Measurements from ENCODE around the gene MLH3. TPM values are rescaled to one million over a fixed set of nuclear protein-coding genes. Genes with fewer than 3 reads are reported as not detected.

Gene MLH3
- total and polyA plus RNA-seq, 2 donors (not counting 3 experiments of a cell fraction or from before 2014, with no cell fraction given) = 4.8 to 16.5 TPM

DNA sequence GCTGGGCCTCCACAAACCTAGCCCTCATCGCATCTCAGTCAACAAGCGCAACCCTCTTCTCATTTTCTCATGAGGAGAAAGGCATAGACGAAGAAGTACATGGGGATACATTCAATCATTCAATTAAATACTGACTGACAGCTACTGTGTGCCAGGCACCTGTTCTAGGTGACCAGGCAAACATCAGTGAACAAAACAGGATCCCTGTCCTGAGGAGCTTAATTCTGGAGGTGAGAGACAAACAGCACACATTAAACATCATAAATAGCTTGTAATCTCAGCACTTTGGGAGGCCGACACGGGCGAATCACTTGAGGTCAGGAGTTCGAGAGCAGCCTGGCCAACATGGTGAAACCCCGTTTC, 12.9 kb upstream of the MLH3 start:
- CTCF ChIA-PET = interaction anchor here (0.6 to 2.3 kb wide), 14 partner anchors 8 to 203 kb away, joined by 3 to 13 read pairs (median 4); no protein-coding TSS in a partner anchor
- no peak overlapping the region for H3K27ac ChIP-seq (ENCODE audit: insufficient read depth, low read depth, low read length)
- intact Hi-C loops (cut with micrococcal nuclease) = loop anchor here (2.0 kb wide), 1 partner anchor 17 kb away; no protein-coding TSS in a partner anchor

GRCh38 chr14:75063491-75064204, 12.4 kb upstream of the MLH3 start, which contains the start of gene ACYP1:
ACYP1 (minus strand) TSS chr14:75064024; CDS start chr14:75063553, 471 bp downstream.
- H2AFZ ChIP-seq (ENCODE audit: low read depth, low read length) = peak within 1 kb of the TSS; percentile 88
- ChIA-PET CTCF (interaction anchor here (0.6 to 2.3 kb wide), 18 partner anchors 8 to 202 kb away, joined by 3 to 13 read pairs (median 3); partner anchors contain the start of gene MLH3), POLR2A (interaction anchor here (0.5 to 1.6 kb wide), 3 partner anchors 109 to 491 kb away, joined by 3 to 6 read pairs (median 4); partner anchors contain the start of gene PGF)
- no peaks in the 10 kb centered on the region for H3K9me3 ChIP-seq (replicated peaks; ENCODE audit: control insufficient read depth, insufficient read depth, low read length)
- peak within 1 kb of the TSS; percentile 85 for H3K4me2 ChIP-seq (ENCODE audit: insufficient read depth, low read length)
- peaks cover 33% of the 10 kb centered on the region for H3K4me1 ChIP-seq (ENCODE audit: control insufficient read depth, extremely low read depth, insufficient read depth, low read length)
- H3K27me3 ChIP-seq (ENCODE audit: control insufficient read depth in 2 of 2, insufficient read depth in 2 of 2, low read length in 2 of 2) = no peaks in the 10 kb centered on the region
- H3K9me1 ChIP-seq (replicated peaks; ENCODE audit: control insufficient read depth, extremely low read depth, insufficient read depth, low read length) = no peaks in the 10 kb centered on the region
- BruUV-seq (replicated peaks) = TSS peak; percentile 20
- peaks cover 24% of the 10 kb centered on the region for H3K79me2 ChIP-seq (ENCODE audit: control insufficient read depth, insufficient read depth, low read length)
- intact Hi-C loops (cut with micrococcal nuclease) (loop anchor here (2.0 kb wide), 1 partner anchor 17 kb away; no protein-coding TSS in a partner anchor), dilution Hi-C loops (cut with MboI; ENCODE audit: extremely low pct_ligation_motif_present, low sequenced_read_pairs) (no loop called here)
- FAIRE-seq = peak; percentile 88
- peak within 1 kb of the TSS; percentile 88 for H3K9ac ChIP-seq (replicated peaks; ENCODE audit: extremely low read depth, insufficient read depth, low read length)
- no peaks in the 10 kb centered on the region for H4K20me1 ChIP-seq (replicated peaks; ENCODE audit: control insufficient read depth, extremely low read depth, insufficient read depth, low read length)
- TF ChIP-seq FOS (IDR thresholded peaks at IDR 0.05; ENCODE audit: borderline replicate concordance, insufficient read depth, low read length) (no peak), EZH2 (IDR thresholded peaks at IDR 0.05; ENCODE audit: borderline replicate concordance, low read depth, low read length, severe bottlenecking) (no peak), MAX (IDR thresholded peaks at IDR 0.05; ENCODE audit: insufficient read depth, insufficient read length) (no peak), POLR2AphosphoS5 (IDR thresholded peaks at IDR 0.05; ENCODE audit: insufficient read depth, low read depth, low read length) (peak; percentile 78), JUN (IDR thresholded peaks at IDR 0.05; ENCODE audit: borderline replicate concordance, insufficient read depth, insufficient read length, low read depth) (no peak), GATA2 (IDR thresholded peaks at IDR 0.05; ENCODE audit: insufficient read depth, insufficient read length, low read depth, low read length) (no peak), POLR2A (IDR thresholded peaks at IDR 0.05; ENCODE audit: low read depth, low read length) (peak; percentile 39), MYC (IDR thresholded peaks at IDR 0.05; ENCODE audit: low read depth, low read length) (no peak)
- TF ChIP-seq, protein P1, sequence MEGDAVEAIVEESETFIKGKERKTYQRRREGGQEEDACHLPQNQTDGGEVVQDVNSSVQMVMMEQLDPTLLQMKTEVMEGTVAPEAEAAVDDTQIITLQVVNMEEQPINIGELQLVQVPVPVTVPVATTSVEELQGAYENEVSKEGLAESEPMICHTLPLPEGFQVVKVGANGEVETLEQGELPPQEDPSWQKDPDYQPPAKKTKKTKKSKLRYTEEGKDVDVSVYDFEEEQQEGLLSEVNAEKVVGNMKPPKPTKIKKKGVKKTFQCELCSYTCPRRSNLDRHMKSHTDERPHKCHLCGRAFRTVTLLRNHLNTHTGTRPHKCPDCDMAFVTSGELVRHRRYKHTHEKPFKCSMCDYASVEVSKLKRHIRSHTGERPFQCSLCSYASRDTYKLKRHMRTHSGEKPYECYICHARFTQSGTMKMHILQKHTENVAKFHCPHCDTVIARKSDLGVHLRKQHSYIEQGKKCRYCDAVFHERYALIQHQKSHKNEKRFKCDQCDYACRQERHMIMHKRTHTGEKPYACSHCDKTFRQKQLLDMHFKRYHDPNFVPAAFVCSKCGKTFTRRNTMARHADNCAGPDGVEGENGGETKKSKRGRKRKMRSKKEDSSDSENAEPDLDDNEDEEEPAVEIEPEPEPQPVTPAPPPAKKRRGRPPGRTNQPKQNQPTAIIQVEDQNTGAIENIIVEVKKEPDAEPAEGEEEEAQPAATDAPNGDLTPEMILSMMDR (IDR thresholded peaks at IDR 0.05; ENCODE audit: extremely low read depth in 1 of 2, insufficient read depth in 1 of 2, low read depth in 1 of 2, low read length in 2 of 2) = no peak
- H3K27ac ChIP-seq (ENCODE audit: insufficient read depth, low read depth, low read length) = peak within 1 kb of the TSS; percentile 54
- peak within 1 kb of the TSS; percentile 63 to 79 (median 75) for H3K4me3 ChIP-seq (replicated peaks in 1 of 3; ENCODE audit: insufficient read depth in 1 of 3, low read depth in 1 of 3, low read length in 3 of 3)
- peak; percentile 93 for DNase-seq (ENCODE audit: low read depth, low spot score)
- no peaks in the 10 kb centered on the region for H3K36me3 ChIP-seq (ENCODE audit: control insufficient read depth in 2 of 2, extremely low read depth in 1 of 2, insufficient read depth in 2 of 2, low read length in 2 of 2)

More for the DNA sequence above, 12.9 kb upstream of the MLH3 start:
- no TSS peak for BruUV-seq (replicated peaks)
- H3K9ac ChIP-seq (replicated peaks; ENCODE audit: extremely low read depth, insufficient read depth, low read length) = peak overlapping the region; percentile 88
- no peaks in the 10 kb centered on the region for H3K27me3 ChIP-seq (ENCODE audit: control insufficient read depth in 2 of 2, insufficient read depth in 2 of 2, low read length in 2 of 2)
- no peaks in the 10 kb centered on the region for H3K9me3 ChIP-seq (replicated peaks; ENCODE audit: control insufficient read depth, insufficient read depth, low read length)
- DNase-seq (ENCODE audit: low read depth, low spot score) (no peak), FAIRE-seq (no peak)
- peaks cover 33% of the 10 kb centered on the region for H3K4me1 ChIP-seq (ENCODE audit: control insufficient read depth, extremely low read depth, insufficient read depth, low read length)
- peak overlapping the region; percentile 72 for H2AFZ ChIP-seq (ENCODE audit: low read depth, low read length)
- H4K20me1 ChIP-seq (replicated peaks; ENCODE audit: control insufficient read depth, extremely low read depth, insufficient read depth, low read length) = no peaks in the 10 kb centered on the region
- no peaks in the 10 kb centered on the region for H3K9me1 ChIP-seq (replicated peaks; ENCODE audit: control insufficient read depth, extremely low read depth, insufficient read depth, low read length)
- POLR2A ChIA-PET = interaction anchor here (0.9 to 1.6 kb wide), 2 partner anchors 109 to 123 kb away, joined by 3 to 6 read pairs; partner anchors contain the start of gene PGF
- peaks cover 22% of the 10 kb centered on the region for H3K79me2 ChIP-seq (ENCODE audit: control insufficient read depth, insufficient read depth, low read length)
- H3K36me3 ChIP-seq (ENCODE audit: control insufficient read depth in 2 of 2, extremely low read depth in 1 of 2, insufficient read depth in 2 of 2, low read length in 2 of 2) = no peaks in the 10 kb centered on the region
- dilution Hi-C loops (cut with MboI; ENCODE audit: extremely low pct_ligation_motif_present, low sequenced_read_pairs) = no loop called here
- TF ChIP-seq MAX (IDR thresholded peaks at IDR 0.05; ENCODE audit: insufficient read depth, insufficient read length) (no peak), POLR2A (IDR thresholded peaks at IDR 0.05; ENCODE audit: low read depth, low read length) (no peak), MYC (IDR thresholded peaks at IDR 0.05; ENCODE audit: low read depth, low read length) (no peak), EZH2 (IDR thresholded peaks at IDR 0.05; ENCODE audit: borderline replicate concordance, low read depth, low read length, severe bottlenecking) (no peak)
- H3K4me2 ChIP-seq (ENCODE audit: insufficient read depth, low read length) = peak overlapping the region; percentile 85
- peak overlapping the region; percentile 63 to 79 (median 75) for H3K4me3 ChIP-seq (replicated peaks in 1 of 3; ENCODE audit: insufficient read depth in 1 of 3, low read depth in 1 of 3, low read length in 3 of 3)

All from endothelial cell of umbilical vein (primary cell).